Suprapubic skin (tissue), 4 donors: ENCODE measurements around the gene ETS1.

Experiments
- CTCF ChIP-seq, 2 donors: fragments of 200-600 bp in 1 of 2; fragments of 450-650 bp in 1 of 2; sonication (generic) in 1 of 2; IDR thresholded peaks; one replicate each; pipeline ENCODE4 v1.5.1; 2016 to 2019; ENCODE audit warnings: antibody characterized with exemption in 2 of 2, mild to moderate bottlenecking in 1 of 2, moderate library complexity in 1 of 2
- POLR2A ChIP-seq, 2 donors: fragments of 450-650 bp; IDR thresholded peaks; one replicate each; pipeline ENCODE4 v1.6.1; 2017; ENCODE audit warnings: antibody characterized with exemption in 2 of 2, mild to moderate bottlenecking in 2 of 2, moderate library complexity in 2 of 2
- POLR2AphosphoS5 ChIP-seq, 3 donors: sonication (generic); formaldehyde crosslinking; IDR thresholded peaks; one replicate each; pipeline ENCODE4 v1.6.1; 2017; ENCODE audit warnings: antibody characterized with exemption in 3 of 3

GRCh38 chr11:128502726-128503125, 84.6 kb downstream of the ETS1 start:
- no peak for TF ChIP-seq CTCF (IDR thresholded peaks at IDR 0.05)
- no peak for TF ChIP-seq POLR2AphosphoS5 (IDR thresholded peaks at IDR 0.05)
- TF ChIP-seq POLR2A (IDR thresholded peaks at IDR 0.05), result no peak
